COLO829 (cell line): Measurements from ENCODE around the gene CCDC50.

Source experiments
- DNase-seq: peaks from one replicate; pipeline ENCODE4 v3.0.0; 2012; ENCODE audit warnings: low spot score

The CCDC50 gene

DNA sequence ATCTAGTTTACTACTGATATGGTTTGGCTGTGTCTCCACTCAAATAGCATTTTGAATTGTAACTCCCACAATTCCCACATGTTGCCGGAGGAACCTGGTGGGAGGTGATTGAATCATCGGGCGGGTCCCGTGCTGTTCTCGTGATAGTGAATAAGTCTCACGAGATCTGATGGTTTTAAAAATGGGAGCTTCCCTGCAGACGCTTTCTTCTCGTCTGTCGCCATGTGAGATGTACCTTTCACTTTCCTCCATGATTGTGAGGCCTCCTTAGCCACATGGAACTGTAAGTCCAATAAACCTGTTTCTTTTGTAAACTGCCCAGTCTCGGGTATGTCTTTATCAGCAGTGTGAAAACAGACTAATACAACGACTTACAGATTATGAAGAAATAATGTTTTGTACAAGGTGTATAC lies 96.1 kb downstream of the CCDC50 start:
- DNase-seq: no peak

DNA sequence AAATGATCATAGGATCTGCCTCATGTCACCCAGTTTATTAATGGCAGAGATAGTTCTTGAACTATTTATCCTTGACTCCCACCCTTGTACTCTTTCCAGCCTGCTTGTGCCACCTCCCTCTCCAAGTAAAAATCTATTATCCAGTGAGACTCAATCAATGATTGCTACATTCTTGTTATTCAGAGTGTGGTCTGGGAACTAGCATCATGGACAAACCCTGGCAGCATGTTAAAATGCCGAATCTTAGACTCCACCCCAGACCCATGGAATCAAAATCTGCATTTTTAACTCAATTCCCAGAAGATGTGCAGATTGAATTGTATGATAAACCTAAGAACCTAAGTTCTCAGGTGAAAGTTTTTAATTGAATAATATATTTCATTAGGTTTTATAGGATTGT lies 97.1 kb downstream of the CCDC50 start:
- no peak for DNase-seq

DNA sequence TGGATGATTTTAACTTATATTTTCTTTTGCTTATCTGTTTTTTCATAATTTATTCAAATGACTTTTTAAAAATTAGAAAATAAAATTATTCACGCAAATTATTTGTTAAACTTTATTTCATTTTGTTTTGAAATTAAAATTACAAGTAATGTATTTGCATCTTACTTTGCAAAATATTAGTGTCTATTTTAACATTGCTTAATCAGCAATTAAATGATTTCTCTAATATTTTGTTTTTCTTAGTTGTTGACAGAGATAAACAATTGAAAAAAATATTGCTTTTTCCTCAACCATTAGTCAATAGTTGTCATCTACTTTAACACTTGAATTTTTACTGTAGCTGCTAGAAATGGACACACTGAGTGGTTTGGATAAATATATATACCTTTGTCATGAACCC lies 99.0 kb downstream of the CCDC50 start:
- DNase-seq: no peak

GRCh38 chr3:191430103-191430502 lies 100.9 kb downstream of the CCDC50 start:
- DNase-seq: no peak

- no peak for DNase-seq
Measured at GRCh38 chr3:191431160-191431822, 102.1 kb downstream of the CCDC50 start.

DNA sequence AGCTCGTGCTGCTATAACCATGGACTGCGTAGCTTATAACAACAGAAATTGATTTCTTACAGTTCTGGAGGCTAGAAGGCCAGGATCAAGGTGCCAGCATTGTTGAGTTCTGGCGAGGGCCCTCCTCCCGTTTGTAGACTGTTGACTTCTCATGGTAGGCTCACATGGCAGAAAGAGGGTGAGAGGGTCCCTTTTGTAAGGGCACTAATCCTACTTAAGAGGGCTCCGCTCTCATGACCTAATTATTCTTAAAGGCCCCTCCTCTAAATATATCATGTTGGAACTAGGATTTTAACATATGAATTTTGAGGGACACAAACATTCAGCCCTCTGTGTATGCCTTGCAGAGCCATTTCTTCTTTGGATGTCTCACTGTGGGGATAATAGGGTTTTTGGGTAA lies 103.0 kb downstream of the CCDC50 start:
- no peak for DNase-seq

DNA sequence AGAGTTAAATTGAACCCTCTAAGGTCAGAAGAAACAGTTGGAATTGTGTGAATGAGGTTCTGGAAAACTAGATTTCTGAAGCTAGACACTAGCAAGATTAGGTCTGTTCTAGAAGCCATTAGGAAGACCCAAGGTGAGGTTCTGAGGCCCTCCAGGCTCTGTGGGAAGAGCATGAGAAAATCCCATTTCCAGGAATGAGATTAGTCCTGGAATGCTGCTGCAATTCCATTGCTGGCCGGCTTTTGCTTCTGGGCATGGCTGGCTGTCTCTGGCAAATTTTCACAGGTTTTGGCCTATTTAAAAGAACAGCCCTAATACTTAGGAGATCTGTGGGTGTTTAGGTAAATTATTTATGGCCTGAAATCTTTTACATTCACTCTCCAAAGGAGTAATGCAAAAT lies 104.8 kb downstream of the CCDC50 start:
- no peak for DNase-seq

GRCh38 chr3:191435981-191436380 lies 106.8 kb downstream of the CCDC50 start:
- no peak for DNase-seq

GRCh38 chr3:191438150-191438814 lies 109.1 kb downstream of the CCDC50 start:
- DNase-seq: no peak

- no peak for DNase-seq
Measured at GRCh38 chr3:191440532-191440931, 111.3 kb downstream of the CCDC50 start.

DNA sequence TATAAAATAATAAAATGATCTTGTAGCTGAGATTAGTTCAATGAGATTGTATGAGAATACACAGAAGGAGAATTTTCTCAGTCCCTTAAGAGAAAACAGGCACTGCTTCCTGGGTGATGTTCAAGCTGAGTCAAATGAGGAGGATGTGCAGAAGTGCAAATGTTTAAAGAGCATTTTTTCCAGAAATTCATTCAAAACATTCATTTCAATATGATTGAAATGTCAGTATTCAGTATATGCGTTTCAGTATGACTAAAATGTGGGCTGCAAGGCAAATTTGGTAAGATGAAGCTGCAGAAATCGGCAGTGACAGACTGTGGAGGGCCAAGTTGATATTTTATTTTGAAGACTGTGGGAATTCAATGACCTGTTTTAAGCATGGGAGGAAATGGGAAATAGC lies 112.5 kb downstream of the CCDC50 start:
- no peak for DNase-seq

GRCh38 chr3:191444569-191444968 lies 115.4 kb downstream of the CCDC50 start:
- DNase-seq: no peak
